Measurements from ENCODE around the gene DNAJC17. TPM values are rescaled to one million over a fixed set of nuclear protein-coding genes. Genes with fewer than 3 reads are reported as not detected.

Gene DNAJC17
- total and polyA plus RNA-seq, 2 of the 13 experiments (the other 11 are each of a cell fraction or from before 2014, with no cell fraction given), result 22.2 to 26.5 TPM

- TF ChIP-seq ZNF512 (CRISPR knock-in tag; IDR thresholded peaks at IDR 0.05) (no peak), SMC3 (IDR thresholded peaks at IDR 0.05; ENCODE audit: low read length) (no peak), ZNF782 (CRISPR knock-in tag; IDR thresholded peaks at IDR 0.05; ENCODE audit: borderline replicate concordance) (no peak; the same call in 1 of the 2 replicates), ZNF773 (CRISPR knock-in tag; IDR thresholded peaks at IDR 0.05; ENCODE audit: borderline replicate concordance) (no peak), RBAK (CRISPR knock-in tag; IDR thresholded peaks at IDR 0.05) (no peak), ATAD3A (CRISPR knock-in tag; IDR thresholded peaks at IDR 0.05) (no peak), ATF7-NPFF (CRISPR knock-in tag; IDR thresholded peaks at IDR 0.05; ENCODE audit: low read depth) (peak; percentile 76), PLRG1 (conservative IDR thresholded peaks at IDR 0.05) (no peak), BRF2 (CRISPR knock-in tag; IDR thresholded peaks at IDR 0.05) (peak; percentile 77; the same call in 1 of the 2 replicates), PRDM4 (CRISPR knock-in tag; IDR thresholded peaks at IDR 0.05; ENCODE audit: borderline replicate concordance) (no peak), ZNF543 (CRISPR knock-in tag; IDR thresholded peaks at IDR 0.05) (no peak), MYPOP (CRISPR knock-in tag; IDR thresholded peaks at IDR 0.05) (0 out of 2 replicates have a peak, but pooled peaks have one; percentile 8), YY1 (IDR thresholded peaks at IDR 0.05; ENCODE audit: insufficient read depth, insufficient replicate concordance, low read depth, low read length) (no peak), PCBP1 (IDR thresholded peaks at IDR 0.05; ENCODE audit: borderline replicate concordance, low read depth, low read length) (0 out of 2 replicates have a peak, but pooled peaks have one; percentile 12), TCF12 (IDR thresholded peaks at IDR 0.05) (no peak), TCF12 (CRISPR knock-in tag; IDR thresholded peaks at IDR 0.05) (no peak), NFKB2 (CRISPR knock-in tag; IDR thresholded peaks at IDR 0.05; ENCODE audit: borderline replicate concordance) (peak; percentile 71), FOXA3 (CRISPR knock-in tag; IDR thresholded peaks at IDR 0.05) (no peak), AKAP8 (CRISPR knock-in tag; IDR thresholded peaks at IDR 0.05) (no peak), MEIS1 (CRISPR knock-in tag; IDR thresholded peaks at IDR 0.05; ENCODE audit: borderline replicate concordance) (no peak), ZNF639 (CRISPR knock-in tag; conservative IDR thresholded peaks at IDR 0.05) (no peak), ZNF143 (CRISPR knock-in tag; IDR thresholded peaks at IDR 0.05) (peak; percentile 49; the same call in 1 of the 2 replicates)
Observed at GRCh38 chr15:40762919-40763800, 44.1 kb downstream of the DNAJC17 start (continued).

All from HepG2 (cell line).